IPS-15b (cell line): ENCODE results near the gene LTA.
A peak's percentile ranks its signal among the peaks of the same experiment; 100 is the strongest.

Experiments used
- H3K27me3 ChIP-seq: one replicate; pipeline ENCODE4 v1.6.1; 2013; ENCODE audit warnings: low read length; ENCODE audit not compliant: control insufficient read depth, insufficient read depth
- H3K36me3 ChIP-seq: one replicate; pipeline ENCODE4 v1.6.1; 2013; ENCODE audit warnings: low read length; ENCODE audit not compliant: control insufficient read depth, insufficient read depth
- H3K4me1 ChIP-seq: one replicate; pipeline ENCODE4 v1.6.1; 2013; ENCODE audit warnings: mild to moderate bottlenecking, low read length; ENCODE audit not compliant: control insufficient read depth, insufficient read depth
- H3K4me3 ChIP-seq: one replicate; pipeline ENCODE4 v1.5.1; 2013; ENCODE audit warnings: low read depth, low read length
- H3K9ac ChIP-seq: one replicate; pipeline ENCODE4 v1.6.1; 2013; ENCODE audit warnings: low read depth, mild to moderate bottlenecking, low read length
- H3K9me3 ChIP-seq: one replicate; pipeline ENCODE4 v1.6.1; 2013; ENCODE audit warnings: mild to moderate bottlenecking, low read length; ENCODE audit not compliant: control insufficient read depth, insufficient read depth

Gene LTA

GRCh38 chr6:31614684-31615578 is 42.8 kb downstream of the LTA start, which contains the start of gene AIF1:
Gene AIF1 (plus strand): TSS chr6:31615234. CDS start chr6:31615330, 96 bp downstream.
- Histone ChIP-seq H3K27me3 (no peaks in the 10 kb centered on the region), H3K9ac (peak within 1 kb of the TSS; percentile 8), H3K4me1 (peaks cover 12% of the 10 kb centered on the region), H3K4me3 (no peak within 1 kb of the TSS), H3K9me3 (no peaks in the 10 kb centered on the region), H3K36me3 (no peaks in the 10 kb centered on the region)

GRCh38 chr6:31615748-31616147 is 43.7 kb downstream of the LTA start:
- peak overlapping the region; percentile 8 for H3K9ac ChIP-seq
- H3K27me3 ChIP-seq: no peaks in the 10 kb centered on the region
- peaks cover 12% of the 10 kb centered on the region for H3K4me1 ChIP-seq
- H3K9me3 ChIP-seq: no peaks in the 10 kb centered on the region
- H3K4me3 ChIP-seq: no peak overlapping the region
- H3K36me3 ChIP-seq: no peaks in the 10 kb centered on the region

- H3K27me3 ChIP-seq: no peaks in the 10 kb centered on the region
- H3K9ac ChIP-seq: no peak overlapping the region
- H3K4me3 ChIP-seq: no peak overlapping the region
- H3K4me1 ChIP-seq: peaks cover 12% of the 10 kb centered on the region
- H3K36me3 ChIP-seq: no peaks in the 10 kb centered on the region
- no peaks in the 10 kb centered on the region for H3K9me3 ChIP-seq
These were observed 44.9 kb downstream of the LTA start for GRCh38 chr6:31617010-31617409.

GRCh38 chr6:31619805-31620585 is 47.9 kb downstream of the LTA start:
- Histone ChIP-seq H3K36me3 (peaks cover 25% of the 10 kb centered on the region), H3K4me1 (peaks cover 13% of the 10 kb centered on the region), H3K4me3 (peak overlapping the region; percentile 93), H3K27me3 (no peaks in the 10 kb centered on the region), H3K9me3 (no peaks in the 10 kb centered on the region), H3K9ac (peak overlapping the region; percentile 98)

GRCh38 chr6:31620586-31621319 is 48.7 kb downstream of the LTA start, which contains the start of gene PRRC2A:
Gene PRRC2A (plus strand): TSS chr6:31620715. CDS start chr6:31622790, 2,075 bp downstream.
- H3K4me3 ChIP-seq: peak within 1 kb of the TSS; percentile 93
- H3K36me3 ChIP-seq: peaks cover 33% of the 10 kb centered on the region
- no peaks in the 10 kb centered on the region for H3K9me3 ChIP-seq
- H3K9ac ChIP-seq: peak within 1 kb of the TSS; percentile 98
- peaks cover 10% of the 10 kb centered on the region for H3K4me1 ChIP-seq
- no peaks in the 10 kb centered on the region for H3K27me3 ChIP-seq

DNA sequence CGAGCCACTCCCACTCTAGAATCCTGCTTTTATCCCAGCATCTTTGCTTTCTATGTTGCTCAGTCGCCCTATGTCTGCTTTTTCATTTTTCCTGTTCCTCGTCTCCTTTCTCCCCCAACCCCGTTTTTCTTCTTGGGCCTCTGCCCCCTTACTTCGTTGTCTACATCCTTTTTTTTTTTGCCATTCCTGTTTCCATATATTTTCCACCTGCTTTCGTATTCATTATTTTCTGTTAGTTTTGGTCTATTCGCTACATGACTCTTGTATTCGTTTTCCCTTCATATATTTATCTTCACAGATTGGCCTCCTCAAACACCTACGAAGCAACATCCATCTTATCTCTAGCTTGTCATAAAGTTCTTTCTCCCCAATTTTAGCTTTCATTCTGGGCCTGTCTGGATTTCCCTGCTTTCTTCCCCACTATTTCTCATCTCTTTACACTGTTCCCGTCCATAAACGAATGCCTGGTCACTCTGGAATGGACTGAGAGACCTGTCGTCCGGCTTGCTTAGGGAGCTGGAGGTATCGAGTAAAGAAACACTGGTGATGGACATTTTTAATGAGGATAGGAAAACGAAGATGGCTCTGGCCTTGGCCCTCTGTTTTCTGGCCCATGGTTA is 49.3 kb downstream of the LTA start:
- Histone ChIP-seq H3K4me3 (peak overlapping the region; percentile 91), H3K27me3 (no peaks in the 10 kb centered on the region), H3K4me1 (peaks cover 5% of the 10 kb centered on the region), H3K9ac (peak overlapping the region; percentile 98), H3K36me3 (peaks cover 40% of the 10 kb centered on the region), H3K9me3 (no peaks in the 10 kb centered on the region)

- Histone ChIP-seq H3K27me3 (no peaks in the 10 kb centered on the region), H3K9ac (peak overlapping the region; percentile 98), H3K36me3 (peaks cover 45% of the 10 kb centered on the region)
These were observed 49.9 kb downstream of the LTA start for GRCh38 chr6:31621991-31622390.

DNA sequence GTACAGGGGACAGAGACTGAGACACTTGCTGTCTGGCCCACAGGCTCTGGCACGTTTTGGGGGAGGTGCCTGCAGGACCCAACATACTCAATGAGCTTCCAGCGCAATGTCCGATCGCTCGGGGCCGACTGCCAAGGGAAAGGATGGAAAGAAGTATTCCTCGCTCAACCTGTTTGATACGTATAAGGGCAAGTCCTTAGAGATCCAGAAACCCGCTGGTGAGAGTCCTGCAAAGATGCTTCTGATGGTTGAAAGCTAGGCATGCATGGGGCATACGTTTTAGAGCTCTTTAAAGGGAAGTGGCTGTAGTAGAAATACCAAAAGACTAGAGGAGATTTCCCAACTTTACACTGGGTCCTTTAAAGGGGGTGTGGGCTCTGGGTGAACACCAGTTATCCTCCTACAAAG is 50.6 kb downstream of the LTA start:
- Histone ChIP-seq H3K4me3 (peak overlapping the region; percentile 91), H3K9ac (peak overlapping the region; percentile 98), H3K9me3 (no peaks in the 10 kb centered on the region), H3K36me3 (peaks cover 52% of the 10 kb centered on the region), H3K27me3 (no peaks in the 10 kb centered on the region), H3K4me1 (peaks cover 5% of the 10 kb centered on the region)

More at GRCh38 chr6:31621991-31622390, 49.9 kb downstream of the LTA start:
- Histone ChIP-seq H3K9me3 (no peaks in the 10 kb centered on the region), H3K4me3 (peak overlapping the region; percentile 91), H3K4me1 (peaks cover 5% of the 10 kb centered on the region)
